Measurements from ENCODE around the gene TSPAN1.

GRCh38 chr1:46199233-46199749 lies 24.4 kb downstream of the TSPAN1 start:
- TF ChIP-seq SIN3A (IDR thresholded peaks at IDR 0.05; ENCODE audit: borderline replicate concordance, insufficient read depth, low read length) (no peak), POLR2AphosphoS5 (IDR thresholded peaks at IDR 0.05; ENCODE audit: low read depth, low read length) (no peak), TAF1 (IDR thresholded peaks at IDR 0.05; ENCODE audit: borderline replicate concordance, insufficient read depth, low read length) (no peak), FOXP2 (optimal IDR thresholded peaks at IDR 0.05; ENCODE audit: borderline replicate concordance, extremely low read depth, extremely low read length, insufficient read depth) (no peak)
- TF ChIP-seq, protein P1, sequence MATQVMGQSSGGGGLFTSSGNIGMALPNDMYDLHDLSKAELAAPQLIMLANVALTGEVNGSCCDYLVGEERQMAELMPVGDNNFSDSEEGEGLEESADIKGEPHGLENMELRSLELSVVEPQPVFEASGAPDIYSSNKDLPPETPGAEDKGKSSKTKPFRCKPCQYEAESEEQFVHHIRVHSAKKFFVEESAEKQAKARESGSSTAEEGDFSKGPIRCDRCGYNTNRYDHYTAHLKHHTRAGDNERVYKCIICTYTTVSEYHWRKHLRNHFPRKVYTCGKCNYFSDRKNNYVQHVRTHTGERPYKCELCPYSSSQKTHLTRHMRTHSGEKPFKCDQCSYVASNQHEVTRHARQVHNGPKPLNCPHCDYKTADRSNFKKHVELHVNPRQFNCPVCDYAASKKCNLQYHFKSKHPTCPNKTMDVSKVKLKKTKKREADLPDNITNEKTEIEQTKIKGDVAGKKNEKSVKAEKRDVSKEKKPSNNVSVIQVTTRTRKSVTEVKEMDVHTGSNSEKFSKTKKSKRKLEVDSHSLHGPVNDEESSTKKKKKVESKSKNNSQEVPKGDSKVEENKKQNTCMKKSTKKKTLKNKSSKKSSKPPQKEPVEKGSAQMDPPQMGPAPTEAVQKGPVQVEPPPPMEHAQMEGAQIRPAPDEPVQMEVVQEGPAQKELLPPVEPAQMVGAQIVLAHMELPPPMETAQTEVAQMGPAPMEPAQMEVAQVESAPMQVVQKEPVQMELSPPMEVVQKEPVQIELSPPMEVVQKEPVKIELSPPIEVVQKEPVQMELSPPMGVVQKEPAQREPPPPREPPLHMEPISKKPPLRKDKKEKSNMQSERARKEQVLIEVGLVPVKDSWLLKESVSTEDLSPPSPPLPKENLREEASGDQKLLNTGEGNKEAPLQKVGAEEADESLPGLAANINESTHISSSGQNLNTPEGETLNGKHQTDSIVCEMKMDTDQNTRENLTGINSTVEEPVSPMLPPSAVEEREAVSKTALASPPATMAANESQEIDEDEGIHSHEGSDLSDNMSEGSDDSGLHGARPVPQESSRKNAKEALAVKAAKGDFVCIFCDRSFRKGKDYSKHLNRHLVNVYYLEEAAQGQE (IDR thresholded peaks at IDR 0.05; ENCODE audit: insufficient read depth in 1 of 2, low read depth in 2 of 2, low read length in 2 of 2) = no peak
